ENCODE data around the gene RABEPK. TPM values are rescaled to one million over a fixed set of nuclear protein-coding genes. Genes with fewer than 3 reads are reported as not detected.

The RABEPK gene
- total and polyA plus RNA-seq, 10 of the 15 experiments (the other 5 are each of a cell fraction or from before 2014, with no cell fraction given): 26.9 to 59.8 (median 39.4) TPM

- TF ChIP-seq ZNF687 (IDR thresholded peaks at IDR 0.05): peak; percentile 91
- TF ChIP-seq KAT2A (conservative IDR thresholded peaks at IDR 0.05; ENCODE audit: control insufficient read depth, low read depth, low read length): no peak
- TF ChIP-seq SMARCA5 (IDR thresholded peaks at IDR 0.05): 0 out of 2 replicates have a peak, but pooled peaks have one; percentile 36
- no peak for TF ChIP-seq ZBED1 (IDR thresholded peaks at IDR 0.05; ENCODE audit: borderline replicate concordance)
- TF ChIP-seq MXI1 (IDR thresholded peaks at IDR 0.05; ENCODE audit: low read depth, low read length): peak; percentile 72
- TF ChIP-seq YY1 (IDR thresholded peaks at IDR 0.05; ENCODE audit: low read depth, low read length): peak; percentile 83
- peak; percentile 93 for TF ChIP-seq PAX5 (IDR thresholded peaks at IDR 0.05; ENCODE audit: borderline replicate concordance, low read depth, low read length)
- no peak for TF ChIP-seq SMC3 (IDR thresholded peaks at IDR 0.05; ENCODE audit: borderline replicate concordance, low read length)
- no peak for TF ChIP-seq ASH2L (IDR thresholded peaks at IDR 0.05; ENCODE audit: borderline replicate concordance, low read depth)
- TF ChIP-seq JUND (IDR thresholded peaks at IDR 0.05; ENCODE audit: low read depth, low read length): no peak
- TF ChIP-seq RAD21 (IDR thresholded peaks at IDR 0.05; ENCODE audit: insufficient read depth, low read depth, low read length): no peak
- no peak for TF ChIP-seq IRF3 (IDR thresholded peaks at IDR 0.05)
- no peak for TF ChIP-seq CBX5 (IDR thresholded peaks at IDR 0.05; ENCODE audit: low read depth)
- no peak for TF ChIP-seq REST (IDR thresholded peaks at IDR 0.05; ENCODE audit: low read depth, low read length)
- TF ChIP-seq TCF7 (IDR thresholded peaks at IDR 0.05; ENCODE audit: borderline replicate concordance): no peak
- TF ChIP-seq NFXL1 (IDR thresholded peaks at IDR 0.05; ENCODE audit: borderline replicate concordance): no peak
- TF ChIP-seq ATF7 (IDR thresholded peaks at IDR 0.05; ENCODE audit: low read depth): peak; percentile 7
- peak; percentile 89 for TF ChIP-seq POLR2A (IDR thresholded peaks at IDR 0.05; ENCODE audit: low read depth, low read length)
- TF ChIP-seq SP1 (IDR thresholded peaks at IDR 0.05; ENCODE audit: low read depth, low read length): peak; percentile 27
- no peak for TF ChIP-seq BRCA1 (IDR thresholded peaks at IDR 0.05; ENCODE audit: low read depth, low read length)
- TF ChIP-seq CBFB (IDR thresholded peaks at IDR 0.05; ENCODE audit: low read depth): 0 out of 2 replicates have a peak, but pooled peaks have one; percentile 33
- TF ChIP-seq FOS (IDR thresholded peaks at IDR 0.05; ENCODE audit: borderline replicate concordance, extremely low read depth, insufficient read length): no peak
- TF ChIP-seq GATAD2B (conservative IDR thresholded peaks at IDR 0.05; ENCODE audit: low read depth): 0 out of 2 replicates have a peak, but pooled peaks have one; percentile 87
- peak; percentile 92 for TF ChIP-seq POLR2AphosphoS5 (IDR thresholded peaks at IDR 0.05; ENCODE audit: low read length)
Observed at GRCh38 chr9:125261501-125262293, 61.4 kb downstream of the RABEPK start, which contains the start of gene GAPVD1 (continued).
